Measurements from ENCODE around the gene NCSTN. TPM values are rescaled to one million over a fixed set of nuclear protein-coding genes. Genes with fewer than 3 reads are reported as not detected.

NCSTN gene
- total and polyA plus RNA-seq, 2 experiments from 2014 or later = 90.3 to 120 TPM

DNA sequence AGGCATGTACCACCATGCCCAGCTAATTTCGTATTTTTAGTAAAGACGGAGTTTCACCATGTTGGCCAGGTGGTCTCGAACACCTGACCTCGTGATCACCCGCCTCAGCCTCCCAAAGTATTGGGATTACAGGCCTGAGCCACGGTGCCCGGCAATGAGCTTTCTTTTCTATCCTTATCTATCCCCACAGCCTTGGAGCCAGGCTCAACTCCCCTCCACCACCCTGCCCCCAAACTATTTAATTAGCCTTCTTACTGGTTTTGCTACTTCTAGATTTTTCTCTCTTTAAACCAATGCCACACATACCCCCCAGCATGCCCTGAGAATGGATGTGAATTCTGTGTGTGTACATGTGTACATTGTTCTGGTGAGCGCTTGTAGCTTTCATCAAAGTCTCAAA lies 51.5 kb downstream of the NCSTN start:
- no peak overlapping the region for H3K4me2 ChIP-seq
- no peaks in the 10 kb centered on the region for H3K27me3 ChIP-seq
- WGBS (ENCODE audit: low lambda C conversion rate, missing lambda C conversion rate) = 93% methylated on average over 8 of the region's 8 CpGs
- no peak overlapping the region for H2AFZ ChIP-seq
- TF ChIP-seq EZH2phosphoT487 (IDR thresholded peaks at IDR 0.05; ENCODE audit: low read depth, severe bottlenecking, unreplicated experiment) (no peak), EZH2 (IDR thresholded peaks at IDR 0.05; ENCODE audit: borderline replicate concordance) (no peak)
- TF ChIP-seq, protein P1, sequence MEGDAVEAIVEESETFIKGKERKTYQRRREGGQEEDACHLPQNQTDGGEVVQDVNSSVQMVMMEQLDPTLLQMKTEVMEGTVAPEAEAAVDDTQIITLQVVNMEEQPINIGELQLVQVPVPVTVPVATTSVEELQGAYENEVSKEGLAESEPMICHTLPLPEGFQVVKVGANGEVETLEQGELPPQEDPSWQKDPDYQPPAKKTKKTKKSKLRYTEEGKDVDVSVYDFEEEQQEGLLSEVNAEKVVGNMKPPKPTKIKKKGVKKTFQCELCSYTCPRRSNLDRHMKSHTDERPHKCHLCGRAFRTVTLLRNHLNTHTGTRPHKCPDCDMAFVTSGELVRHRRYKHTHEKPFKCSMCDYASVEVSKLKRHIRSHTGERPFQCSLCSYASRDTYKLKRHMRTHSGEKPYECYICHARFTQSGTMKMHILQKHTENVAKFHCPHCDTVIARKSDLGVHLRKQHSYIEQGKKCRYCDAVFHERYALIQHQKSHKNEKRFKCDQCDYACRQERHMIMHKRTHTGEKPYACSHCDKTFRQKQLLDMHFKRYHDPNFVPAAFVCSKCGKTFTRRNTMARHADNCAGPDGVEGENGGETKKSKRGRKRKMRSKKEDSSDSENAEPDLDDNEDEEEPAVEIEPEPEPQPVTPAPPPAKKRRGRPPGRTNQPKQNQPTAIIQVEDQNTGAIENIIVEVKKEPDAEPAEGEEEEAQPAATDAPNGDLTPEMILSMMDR (IDR thresholded peaks at IDR 0.05; ENCODE audit: poor library complexity) = no peak
- no peak overlapping the region for H3K27ac ChIP-seq
- H3K79me2 ChIP-seq = no peaks in the 10 kb centered on the region
- no peaks in the 10 kb centered on the region for H3K36me3 ChIP-seq (replicated peaks; ENCODE audit: insufficient read depth, low read depth)
- no peaks in the 10 kb centered on the region for H4K20me1 ChIP-seq (ENCODE audit: insufficient read depth, poor library complexity, severe bottlenecking)
- DNase-seq (ENCODE audit: low spot score) = peak; percentile 1
- no peaks in the 10 kb centered on the region for H3K4me1 ChIP-seq (ENCODE audit: insufficient read depth)
- H3K4me3 ChIP-seq = no peak overlapping the region
- no peaks in the 10 kb centered on the region for H3K9me2 ChIP-seq (replicated peaks; ENCODE audit: insufficient read depth)
- no peaks in the 10 kb centered on the region for H3K9me3 ChIP-seq (ENCODE audit: low read depth)

DNA sequence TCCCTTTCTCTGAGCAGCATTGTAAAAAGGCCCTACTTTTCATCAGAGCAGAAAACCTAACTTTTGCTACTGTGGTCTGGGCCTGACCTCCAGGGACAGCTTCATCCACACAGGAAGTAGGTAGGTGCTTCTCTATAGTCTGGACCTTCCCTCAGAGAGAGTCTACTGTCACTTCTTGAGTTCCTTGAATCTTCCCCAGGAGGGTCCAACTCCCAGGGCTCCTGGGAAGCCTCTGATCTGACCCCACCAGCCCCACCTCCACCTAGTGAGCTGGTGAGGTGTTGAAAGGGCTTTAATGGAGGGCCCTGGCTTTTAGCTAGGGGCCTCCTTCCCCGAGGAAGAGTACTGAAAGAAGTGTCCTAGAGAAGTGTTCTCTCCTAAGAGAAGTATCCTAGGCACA lies 54.5 kb downstream of the NCSTN start:
- peak; percentile 2 for DNase-seq (ENCODE audit: low spot score)
- Histone ChIP-seq H3K79me2 (peaks cover 22% of the 10 kb centered on the region), H4K20me1 (ENCODE audit: insufficient read depth, poor library complexity, severe bottlenecking) (no peaks in the 10 kb centered on the region), H3K4me2 (no peak overlapping the region), H3K9me3 (ENCODE audit: low read depth) (no peaks in the 10 kb centered on the region), H3K4me1 (ENCODE audit: insufficient read depth) (peaks cover 12% of the 10 kb centered on the region), H3K4me3 (no peak overlapping the region), H3K27ac (no peak overlapping the region), H3K9me2 (replicated peaks; ENCODE audit: insufficient read depth) (no peaks in the 10 kb centered on the region), H3K36me3 (replicated peaks; ENCODE audit: insufficient read depth, low read depth) (no peaks in the 10 kb centered on the region), H3K27me3 (no peaks in the 10 kb centered on the region), H2AFZ (no peak overlapping the region)
- 61% methylated on average over 1 of the region's 1 CpG for WGBS (ENCODE audit: low lambda C conversion rate, missing lambda C conversion rate)
- TF ChIP-seq EZH2 (IDR thresholded peaks at IDR 0.05; ENCODE audit: borderline replicate concordance) (no peak), EZH2phosphoT487 (IDR thresholded peaks at IDR 0.05; ENCODE audit: low read depth, severe bottlenecking, unreplicated experiment) (no peak)
- TF ChIP-seq, protein P1 (IDR thresholded peaks at IDR 0.05; ENCODE audit: poor library complexity) = no peak

DNA sequence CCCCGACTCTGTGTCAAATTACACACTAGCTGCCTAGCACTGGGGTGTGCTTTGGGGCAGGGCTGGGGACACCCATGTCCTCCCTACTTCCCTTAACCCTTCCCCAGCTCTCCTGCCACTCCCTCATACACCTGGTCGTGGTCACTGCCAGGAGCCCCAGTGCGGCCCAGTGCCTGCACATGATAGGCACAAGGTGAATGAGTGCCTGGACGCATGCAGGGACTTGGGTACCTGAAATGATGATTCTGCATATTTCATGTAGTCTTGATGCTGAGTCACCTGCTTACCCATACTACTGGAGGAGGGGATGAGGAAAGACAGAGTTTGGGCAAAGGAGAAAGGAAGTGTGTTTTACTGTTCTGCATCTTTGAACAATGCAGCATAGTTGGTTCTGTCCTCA lies 55.6 kb downstream of the NCSTN start:
- no peak overlapping the region for H3K4me2 ChIP-seq

More for the DNA sequence above, 55.6 kb downstream of the NCSTN start:
- Histone ChIP-seq H3K36me3 (replicated peaks; ENCODE audit: insufficient read depth, low read depth) (no peaks in the 10 kb centered on the region), H3K9me2 (replicated peaks; ENCODE audit: insufficient read depth) (no peaks in the 10 kb centered on the region), H3K4me3 (no peak overlapping the region), H4K20me1 (ENCODE audit: insufficient read depth, poor library complexity, severe bottlenecking) (no peaks in the 10 kb centered on the region), H3K9me3 (ENCODE audit: low read depth) (no peaks in the 10 kb centered on the region), H3K4me1 (ENCODE audit: insufficient read depth) (peaks cover 12% of the 10 kb centered on the region), H3K27me3 (no peaks in the 10 kb centered on the region), H3K79me2 (peaks cover 34% of the 10 kb centered on the region), H2AFZ (no peak overlapping the region), H3K27ac (no peak overlapping the region)
- peak; percentile 3 for DNase-seq (ENCODE audit: low spot score)
- TF ChIP-seq, protein P1 (IDR thresholded peaks at IDR 0.05; ENCODE audit: poor library complexity) = no peak
- TF ChIP-seq EZH2 (IDR thresholded peaks at IDR 0.05; ENCODE audit: borderline replicate concordance) = no peak
- no peak for TF ChIP-seq EZH2phosphoT487 (IDR thresholded peaks at IDR 0.05; ENCODE audit: low read depth, severe bottlenecking, unreplicated experiment)
- 92% methylated on average over 4 of the region's 4 CpGs for WGBS (ENCODE audit: low lambda C conversion rate, missing lambda C conversion rate)

Data from hepatocyte (in vitro differentiated cells).